Left ventricle myocardium inferior (tissue), 1 donor: ENCODE measurements around the gene SIGMAR1. TPM values are rescaled to one million over a fixed set of nuclear protein-coding genes. Genes with fewer than 3 reads are reported as not detected.

Experiments
- DNase-seq: peaks from one replicate; pipeline ENCODE4 v3.0.0-alpha.2; 2020
- H3K27ac ChIP-seq: fragments of 200-600 bp; replicated peaks from 2 replicates; pipeline ENCODE4 v1.8.0; 2021
- H3K27me3 ChIP-seq: fragments of 200-600 bp; 2 replicates; pipeline ENCODE4 v1.8.0; 2021; ENCODE audit warnings: low read depth
- H3K36me3 ChIP-seq: fragments of 200-600 bp; 2 replicates; pipeline ENCODE4 v1.8.0; 2021
- H3K4me1 ChIP-seq: fragments of 200-600 bp; 2 replicates; pipeline ENCODE4 v1.8.0; 2021
- H3K4me3 ChIP-seq: fragments of 200-600 bp; 2 replicates; pipeline ENCODE4 v1.8.0; 2021; ENCODE audit warnings: mild to moderate bottlenecking, moderate library complexity
- H3K9me3 ChIP-seq: fragments of 200-600 bp; replicated peaks from 2 replicates; pipeline ENCODE4 v1.8.0; 2021
- CTCF ChIP-seq: fragments of 200-600 bp; IDR thresholded peaks from 2 replicates; pipeline ENCODE4 v1.8.0; 2021; ENCODE audit warnings: antibody characterized with exemption, mild to moderate bottlenecking, borderline replicate concordance
- intact Hi-C: fragments of 100-400 bp; cut with micrococcal nuclease; formaldehyde crosslinking; loops from one replicate; pipeline ENCODE4 v1.11.0; 2022
- total RNA-seq: library from RNA; stranded (reverse); fragmentation: NEBNext Ultra II Directional; extraction: Animal tissue kit (Norgen Biotek cat#: 25700); gene quantifications from one replicate; pipeline ENCODE4 v1.2.1, GENCODE V29; 2021
- donor health status: DM: no; HTN: yes; CAD: no; lungs with severe emphysema.

SIGMAR1 gene
- total RNA-seq, 1 donor from 2014 or later, result 20.0 TPM

GRCh38 chr9:34650816-34651215 lies 13.2 kb upstream of the SIGMAR1 start:
- no peak for TF ChIP-seq CTCF
- Histone ChIP-seq H3K27ac (peak overlapping the region; percentile 93), H3K9me3 (no peaks in the 10 kb centered on the region), H3K27me3 (no peaks in the 10 kb centered on the region), H3K4me3 (no peak overlapping the region), H3K36me3 (peaks cover 29% of the 10 kb centered on the region), H3K4me1 (peaks cover 85% of the 10 kb centered on the region)
- intact Hi-C loops, result no loop called here
- DNase-seq, result no peak

- DNase-seq, result no peak
- Histone ChIP-seq H3K4me3 (no peak overlapping the region), H3K9me3 (no peaks in the 10 kb centered on the region), H3K27me3 (no peaks in the 10 kb centered on the region), H3K27ac (no peak overlapping the region), H3K36me3 (peaks cover 29% of the 10 kb centered on the region), H3K4me1 (peaks cover 68% of the 10 kb centered on the region)
- no peak for TF ChIP-seq CTCF
- intact Hi-C loops, result no loop called here
Observed at GRCh38 chr9:34648673-34649072, 11.1 kb upstream of the SIGMAR1 start.

GRCh38 chr9:34647651-34648050 lies 10.1 kb upstream of the SIGMAR1 start:
- Histone ChIP-seq H3K4me1 (peaks cover 58% of the 10 kb centered on the region), H3K4me3 (peak overlapping the region; percentile 88), H3K9me3 (no peaks in the 10 kb centered on the region), H3K27ac (peak overlapping the region; percentile 98), H3K36me3 (peaks cover 29% of the 10 kb centered on the region), H3K27me3 (no peaks in the 10 kb centered on the region)
- no peak for DNase-seq
- TF ChIP-seq CTCF, result no peak
- intact Hi-C loops, result no loop called here

- intact Hi-C loops, result no loop called here
- TF ChIP-seq CTCF, result no peak
- Histone ChIP-seq H3K9me3 (no peaks in the 10 kb centered on the region), H3K4me3 (peak overlapping the region; percentile 88), H3K4me1 (peaks cover 52% of the 10 kb centered on the region), H3K36me3 (peaks cover 29% of the 10 kb centered on the region), H3K27me3 (no peaks in the 10 kb centered on the region), H3K27ac (peak overlapping the region; percentile 98)
- DNase-seq, result no peak
Observed at GRCh38 chr9:34647084-34647403, 9.5 kb upstream of the SIGMAR1 start.

- Histone ChIP-seq H3K4me3 (peak within 1 kb of the TSS; percentile 88), H3K27ac (peak within 1 kb of the TSS; percentile 98), H3K4me1 (peaks cover 48% of the 10 kb centered on the region), H3K27me3 (no peaks in the 10 kb centered on the region), H3K9me3 (no peaks in the 10 kb centered on the region), H3K36me3 (peaks cover 29% of the 10 kb centered on the region)
- DNase-seq, result peak; percentile 96
- TF ChIP-seq CTCF, result peak; percentile 53
- intact Hi-C loops, result no loop called here
Observed at GRCh38 chr9:34646211-34647083, 8.9 kb upstream of the SIGMAR1 start, which contains the start of gene GALT. Gene GALT (plus strand): TSS chr9:34646675. CDS start chr9:34646705, 30 bp downstream.
